ENCODE measurements around the gene COL1A1.

DNA sequence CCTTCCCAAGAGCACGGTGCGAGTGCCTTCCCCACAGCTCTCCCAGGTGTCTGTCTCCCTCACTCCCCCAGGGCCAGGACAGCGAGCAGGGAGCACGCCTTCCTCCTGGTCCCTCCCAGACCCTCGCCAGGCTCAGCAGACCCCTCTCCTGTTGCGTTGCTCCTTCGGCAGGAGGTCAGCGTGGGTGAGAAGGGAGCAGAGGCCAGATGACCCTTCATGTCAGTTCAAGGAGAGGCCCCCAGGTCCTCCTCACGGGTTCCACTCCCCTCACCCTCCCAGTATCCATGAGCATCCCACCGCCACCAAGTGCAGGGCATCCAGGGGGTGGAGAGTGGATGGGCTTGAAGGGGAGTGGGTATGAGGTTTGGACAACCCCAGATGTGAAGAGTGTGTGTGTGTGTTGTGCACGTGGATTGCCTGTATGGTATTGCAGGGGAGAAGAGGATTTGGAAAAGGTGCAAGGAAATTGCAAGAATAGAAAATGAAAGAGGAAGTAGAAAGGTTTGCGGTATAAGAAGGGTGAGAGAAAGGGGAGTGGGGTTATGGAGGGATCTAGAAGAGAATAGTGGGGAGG lies 17.9 kb downstream of the COL1A1 start:
- TF ChIP-seq POLR2AphosphoS5 (IDR thresholded peaks at IDR 0.05) (no peak), POLR2A (IDR thresholded peaks at IDR 0.05; ENCODE audit: low read depth) (no peak), EP300 (IDR thresholded peaks at IDR 0.05) (no peak)
- TF ChIP-seq, protein P1, sequence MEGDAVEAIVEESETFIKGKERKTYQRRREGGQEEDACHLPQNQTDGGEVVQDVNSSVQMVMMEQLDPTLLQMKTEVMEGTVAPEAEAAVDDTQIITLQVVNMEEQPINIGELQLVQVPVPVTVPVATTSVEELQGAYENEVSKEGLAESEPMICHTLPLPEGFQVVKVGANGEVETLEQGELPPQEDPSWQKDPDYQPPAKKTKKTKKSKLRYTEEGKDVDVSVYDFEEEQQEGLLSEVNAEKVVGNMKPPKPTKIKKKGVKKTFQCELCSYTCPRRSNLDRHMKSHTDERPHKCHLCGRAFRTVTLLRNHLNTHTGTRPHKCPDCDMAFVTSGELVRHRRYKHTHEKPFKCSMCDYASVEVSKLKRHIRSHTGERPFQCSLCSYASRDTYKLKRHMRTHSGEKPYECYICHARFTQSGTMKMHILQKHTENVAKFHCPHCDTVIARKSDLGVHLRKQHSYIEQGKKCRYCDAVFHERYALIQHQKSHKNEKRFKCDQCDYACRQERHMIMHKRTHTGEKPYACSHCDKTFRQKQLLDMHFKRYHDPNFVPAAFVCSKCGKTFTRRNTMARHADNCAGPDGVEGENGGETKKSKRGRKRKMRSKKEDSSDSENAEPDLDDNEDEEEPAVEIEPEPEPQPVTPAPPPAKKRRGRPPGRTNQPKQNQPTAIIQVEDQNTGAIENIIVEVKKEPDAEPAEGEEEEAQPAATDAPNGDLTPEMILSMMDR (IDR thresholded peaks at IDR 0.05), result no peak

All from esophagus muscularis mucosa (tissue), 4 donors.